Measurements from ENCODE around the gene MYH6. TPM values are rescaled to one million over a fixed set of nuclear protein-coding genes. Genes with fewer than 3 reads are reported as not detected.

The MYH6 gene
- total RNA-seq, 1 donor from 2014 or later, result not detected

- Histone ChIP-seq H3K9me3 (ENCODE audit: insufficient read depth, low read depth, low read length) (no peaks in the 10 kb centered on the region), H3K4me1 (ENCODE audit: insufficient read depth, low read length) (no peaks in the 10 kb centered on the region), H3K79me2 (ENCODE audit: insufficient read depth, low read length) (no peaks in the 10 kb centered on the region), H3K27me3 (ENCODE audit: insufficient read depth, low read length) (no peaks in the 10 kb centered on the region), H3K4me3 (ENCODE audit: insufficient read depth, low read depth, low read length) (no peak overlapping the region), H4K20me1 (ENCODE audit: insufficient read depth, low read length) (no peaks in the 10 kb centered on the region), H2AFZ (ENCODE audit: low read depth, low read length) (no peak overlapping the region), H3K9ac (ENCODE audit: low read length) (no peak overlapping the region), H3K36me3 (ENCODE audit: insufficient read depth, low read length) (no peaks in the 10 kb centered on the region), H3K4me2 (ENCODE audit: low read length) (no peak overlapping the region), H3K27ac (ENCODE audit: low read depth, low read length) (no peak overlapping the region)
- H3K4me3 Mint-ChIP-seq (ENCODE audit: unreplicated experiment), result no peak overlapping the region
- TF ChIP-seq CTCF (IDR thresholded peaks at IDR 0.05; ENCODE audit: insufficient read depth, low read depth, low read length) (no peak), EZH2 (IDR thresholded peaks at IDR 0.05; ENCODE audit: insufficient read depth, low read length) (no peak)
- H3K4me1 Mint-ChIP-seq (ENCODE audit: low read depth, unreplicated experiment), result no peaks in the 10 kb centered on the region
- no peak overlapping the region for H3K27ac Mint-ChIP-seq (ENCODE audit: unreplicated experiment)
- no peak for DNase-seq (ENCODE audit: low read depth)
- peaks cover 73% of the 10 kb centered on the region for H3K27me3 Mint-ChIP-seq (ENCODE audit: low read depth, unreplicated experiment)
- H3K9me3 Mint-ChIP-seq (ENCODE audit: unreplicated experiment), result peaks cover 12% of the 10 kb centered on the region
- FAIRE-seq, result no peak
- no peaks in the 10 kb centered on the region for H3K36me3 Mint-ChIP-seq (ENCODE audit: low read depth, unreplicated experiment)
Measured at GRCh38 chr14:23399591-23399990, 8.5 kb downstream of the MYH6 start.

- H3K4me3 Mint-ChIP-seq (ENCODE audit: unreplicated experiment), result no peak overlapping the region
- TF ChIP-seq EZH2 (IDR thresholded peaks at IDR 0.05; ENCODE audit: insufficient read depth, low read length) (no peak), CTCF (IDR thresholded peaks at IDR 0.05; ENCODE audit: insufficient read depth, low read depth, low read length) (no peak)
- Histone ChIP-seq H3K4me2 (ENCODE audit: low read length) (no peak overlapping the region), H3K9me3 (ENCODE audit: insufficient read depth, low read depth, low read length) (no peaks in the 10 kb centered on the region), H3K36me3 (ENCODE audit: insufficient read depth, low read length) (no peaks in the 10 kb centered on the region), H4K20me1 (ENCODE audit: insufficient read depth, low read length) (no peaks in the 10 kb centered on the region), H3K4me3 (ENCODE audit: insufficient read depth, low read depth, low read length) (no peak overlapping the region), H3K4me1 (ENCODE audit: insufficient read depth, low read length) (no peaks in the 10 kb centered on the region), H3K9ac (ENCODE audit: low read length) (no peak overlapping the region), H3K27ac (ENCODE audit: low read depth, low read length) (no peak overlapping the region), H3K79me2 (ENCODE audit: insufficient read depth, low read length) (no peaks in the 10 kb centered on the region), H3K27me3 (ENCODE audit: insufficient read depth, low read length) (no peaks in the 10 kb centered on the region), H2AFZ (ENCODE audit: low read depth, low read length) (no peak overlapping the region)
- FAIRE-seq (no peak), DNase-seq (ENCODE audit: low read depth) (no peak)
- H3K27me3 Mint-ChIP-seq (ENCODE audit: low read depth, unreplicated experiment), result peaks cover 69% of the 10 kb centered on the region
- no peaks in the 10 kb centered on the region for H3K36me3 Mint-ChIP-seq (ENCODE audit: low read depth, unreplicated experiment)
- H3K9me3 Mint-ChIP-seq (ENCODE audit: unreplicated experiment), result peaks cover 12% of the 10 kb centered on the region
- no peak overlapping the region for H3K27ac Mint-ChIP-seq (ENCODE audit: unreplicated experiment)
- no peaks in the 10 kb centered on the region for H3K4me1 Mint-ChIP-seq (ENCODE audit: low read depth, unreplicated experiment)
Measured at GRCh38 chr14:23399136-23399535, 8.9 kb downstream of the MYH6 start.

GRCh38 chr14:23398348-23398747 lies 9.7 kb downstream of the MYH6 start:
- no peaks in the 10 kb centered on the region for H3K4me1 ChIP-seq (ENCODE audit: insufficient read depth, low read length)
- no peaks in the 10 kb centered on the region for H3K9me3 ChIP-seq (ENCODE audit: insufficient read depth, low read depth, low read length)
- H3K27me3 ChIP-seq (ENCODE audit: insufficient read depth, low read length), result no peaks in the 10 kb centered on the region
- H3K4me1 Mint-ChIP-seq (ENCODE audit: low read depth, unreplicated experiment), result no peaks in the 10 kb centered on the region
- no peaks in the 10 kb centered on the region for H3K36me3 ChIP-seq (ENCODE audit: insufficient read depth, low read length)
- H2AFZ ChIP-seq (ENCODE audit: low read depth, low read length), result no peak overlapping the region
- H3K27ac ChIP-seq (ENCODE audit: low read depth, low read length), result no peak overlapping the region
- no peak overlapping the region for H3K9ac ChIP-seq (ENCODE audit: low read length)
- peaks cover 12% of the 10 kb centered on the region for H3K9me3 Mint-ChIP-seq (ENCODE audit: unreplicated experiment)
- H3K36me3 Mint-ChIP-seq (ENCODE audit: low read depth, unreplicated experiment), result no peaks in the 10 kb centered on the region
- no peak overlapping the region for H3K4me3 ChIP-seq (ENCODE audit: insufficient read depth, low read depth, low read length)
- peaks cover 64% of the 10 kb centered on the region for H3K27me3 Mint-ChIP-seq (ENCODE audit: low read depth, unreplicated experiment)
- H3K4me3 Mint-ChIP-seq (ENCODE audit: unreplicated experiment), result no peak overlapping the region
- no peaks in the 10 kb centered on the region for H4K20me1 ChIP-seq (ENCODE audit: insufficient read depth, low read length)
- no peak for TF ChIP-seq EZH2 (IDR thresholded peaks at IDR 0.05; ENCODE audit: insufficient read depth, low read length)
- no peak for TF ChIP-seq CTCF (IDR thresholded peaks at IDR 0.05; ENCODE audit: insufficient read depth, low read depth, low read length)
- no peak overlapping the region for H3K4me2 ChIP-seq (ENCODE audit: low read length)
- H3K27ac Mint-ChIP-seq (ENCODE audit: unreplicated experiment), result no peak overlapping the region
- FAIRE-seq (no peak), DNase-seq (ENCODE audit: low read depth) (no peak)
- H3K79me2 ChIP-seq (ENCODE audit: insufficient read depth, low read length), result no peaks in the 10 kb centered on the region
